Left forelimb (tissue), 1 donor: ENCODE results near the gene UGT1A7.

Experiments used
- DNase-seq: peaks from one replicate; pipeline ENCODE4 v3.0.0-alpha.2; 2018; ENCODE audit warnings: low spot score

The UGT1A7 gene

DNA sequence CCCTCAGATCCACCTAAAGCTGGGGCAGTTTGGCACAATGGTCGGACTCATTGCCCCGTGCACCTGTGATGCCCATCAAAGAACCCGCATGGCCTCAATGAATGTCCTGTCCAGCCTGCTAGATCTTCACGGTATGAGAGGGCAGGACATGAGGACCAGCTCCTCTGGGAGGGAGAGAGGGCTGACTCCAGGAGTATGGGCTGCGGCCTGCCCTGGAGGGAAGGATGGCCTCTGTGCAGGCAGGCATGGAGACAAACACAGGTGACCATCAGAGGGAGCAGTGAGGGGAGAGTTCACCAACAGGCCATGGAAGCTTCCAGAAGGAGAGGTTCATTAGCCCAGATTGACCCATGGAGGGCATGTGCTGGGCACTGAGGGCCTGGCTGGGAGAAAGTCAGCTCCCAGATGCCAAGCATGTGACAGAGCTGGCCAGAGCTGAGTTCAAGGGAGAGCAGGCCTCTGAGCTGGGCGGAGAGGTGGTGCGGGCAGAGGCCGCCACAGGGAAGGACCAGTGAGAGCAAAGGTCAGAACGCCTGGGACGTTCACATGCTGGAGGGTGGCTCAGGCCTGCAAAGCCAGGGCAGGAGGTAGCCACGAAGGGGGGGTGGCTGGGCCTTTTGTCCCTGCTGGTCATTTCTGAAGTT, 136.4 kb downstream of the UGT1A7 start:
- peak; percentile 23 for DNase-seq

DNA sequence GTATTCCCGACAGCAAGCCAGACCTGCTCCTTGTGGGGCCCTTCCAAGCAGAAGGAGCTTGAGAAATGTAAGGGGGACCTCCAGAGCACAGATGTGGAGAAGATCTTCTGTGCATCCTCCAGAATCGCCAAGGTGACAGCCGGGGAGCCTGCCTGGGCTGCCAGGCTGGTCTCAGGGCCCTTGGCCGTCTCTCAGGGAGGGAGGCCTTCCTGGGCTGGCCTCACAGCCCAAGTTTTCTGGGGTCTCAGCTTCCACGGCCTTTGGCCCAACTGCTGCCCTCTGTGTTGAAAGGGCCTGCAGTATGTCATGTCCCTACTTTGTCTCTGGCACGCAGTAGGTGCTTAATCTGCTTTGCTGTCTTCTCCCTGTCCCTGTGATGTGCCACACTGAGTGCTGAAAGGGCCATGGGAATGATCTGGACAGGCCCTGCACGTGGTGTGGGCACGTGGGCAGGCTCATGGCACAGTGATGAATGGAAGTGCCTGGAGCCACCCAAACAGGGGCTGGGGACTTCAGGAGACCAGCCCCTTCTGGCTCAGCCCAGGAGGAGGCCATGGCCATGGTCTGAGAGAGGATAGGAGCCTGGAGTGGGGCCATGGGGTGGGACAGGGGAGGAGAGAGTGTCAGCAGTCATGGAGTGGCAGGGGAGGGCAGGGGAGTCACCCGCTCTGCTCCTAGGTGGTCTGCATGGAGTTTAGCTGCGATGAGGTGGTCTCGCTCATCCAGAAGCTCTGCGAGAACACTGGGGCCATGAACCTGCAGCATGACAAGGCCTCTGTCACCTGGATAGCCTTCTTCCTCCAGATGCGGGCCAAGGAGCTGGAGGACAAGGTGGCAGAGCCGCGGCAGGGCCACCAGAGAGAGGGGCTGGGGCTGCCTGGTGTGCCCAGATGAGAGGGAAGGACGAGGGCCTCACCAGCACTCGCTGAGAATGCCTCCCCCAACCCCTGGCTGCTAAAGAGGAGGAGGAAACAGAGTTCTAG, 137.2 kb downstream of the UGT1A7 start:
- DNase-seq: peak; percentile 40

DNA sequence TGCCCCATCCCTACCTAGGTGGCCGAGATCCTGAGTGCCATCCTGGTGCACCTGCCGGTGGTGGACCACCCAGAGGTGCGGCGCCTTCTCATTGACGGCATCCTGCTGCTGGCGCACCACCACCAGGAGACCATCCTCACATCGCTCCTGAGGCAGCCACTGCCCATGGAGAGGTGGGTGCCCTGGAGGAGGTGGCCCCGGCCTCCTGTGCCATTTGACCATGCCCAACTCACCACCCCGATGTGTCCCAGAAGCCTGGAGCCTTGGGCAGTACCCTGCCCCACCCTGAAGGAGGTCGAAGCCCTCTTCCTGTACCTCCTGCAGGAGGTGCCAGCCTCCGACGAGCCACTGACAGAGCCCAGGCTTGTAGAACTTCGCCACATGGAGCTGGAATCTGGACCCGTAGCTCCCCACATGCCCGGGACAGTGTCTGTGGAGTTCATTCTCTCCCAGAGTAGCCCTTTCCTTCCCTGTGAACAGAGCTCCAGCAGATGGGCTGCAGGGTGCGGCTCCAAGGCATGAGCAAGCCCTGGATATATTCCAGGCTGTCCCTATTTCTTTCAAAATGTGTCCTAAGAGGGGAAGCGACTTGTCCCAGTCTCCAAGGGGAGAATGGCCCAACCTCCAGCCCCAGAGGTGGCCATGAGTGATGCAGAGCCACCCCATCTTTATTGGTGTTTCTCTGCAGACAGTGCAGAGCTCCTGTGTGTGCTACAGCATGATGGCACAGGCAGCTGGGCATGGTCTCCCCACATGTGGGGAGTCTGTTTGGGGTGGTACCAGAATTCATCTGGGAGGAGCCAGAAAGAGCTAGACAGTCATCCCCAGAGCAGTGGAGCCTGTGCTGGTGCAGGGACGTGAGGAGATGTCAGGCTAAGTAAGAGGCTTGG, 138.4 kb downstream of the UGT1A7 start:
- DNase-seq: peak; percentile 31

DNA sequence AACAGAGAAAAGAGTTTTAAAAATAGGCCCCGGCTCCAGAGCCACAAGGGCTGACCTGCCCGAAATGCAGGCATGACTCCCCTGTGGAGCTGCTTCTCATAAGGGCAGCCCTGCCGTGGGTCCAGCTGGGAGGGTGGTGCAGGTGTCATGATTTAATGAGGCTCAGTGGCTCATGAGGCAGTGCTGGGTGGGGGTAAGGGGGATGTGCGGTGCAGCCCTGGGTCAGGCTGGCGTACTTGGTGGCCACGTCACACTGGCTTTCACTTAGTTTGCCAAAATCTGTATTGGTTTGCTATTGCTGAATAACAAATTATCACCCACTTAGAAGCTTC, 139.0 kb downstream of the UGT1A7 start:
- peak; percentile 15 for DNase-seq

DNA sequence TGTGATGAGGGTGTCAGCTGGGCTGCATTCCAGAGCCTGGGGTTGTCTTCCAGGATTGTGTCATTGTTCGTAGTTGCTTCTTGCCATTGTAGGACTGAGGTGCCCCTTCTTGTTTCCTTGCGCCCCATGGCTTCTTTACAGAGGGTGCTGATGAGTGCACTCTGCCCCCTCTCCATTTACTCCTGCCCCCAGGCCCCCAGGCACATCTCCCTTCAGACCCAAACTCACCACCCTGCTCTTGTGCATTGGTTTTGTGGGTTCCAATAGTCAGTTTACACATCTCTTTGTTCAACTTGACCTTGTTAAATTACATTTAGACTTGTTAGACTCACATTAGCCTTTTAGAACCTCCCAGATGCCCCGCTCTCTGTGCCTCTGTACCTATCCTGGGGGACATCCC, 139.5 kb downstream of the UGT1A7 start:
- DNase-seq: no peak

DNA sequence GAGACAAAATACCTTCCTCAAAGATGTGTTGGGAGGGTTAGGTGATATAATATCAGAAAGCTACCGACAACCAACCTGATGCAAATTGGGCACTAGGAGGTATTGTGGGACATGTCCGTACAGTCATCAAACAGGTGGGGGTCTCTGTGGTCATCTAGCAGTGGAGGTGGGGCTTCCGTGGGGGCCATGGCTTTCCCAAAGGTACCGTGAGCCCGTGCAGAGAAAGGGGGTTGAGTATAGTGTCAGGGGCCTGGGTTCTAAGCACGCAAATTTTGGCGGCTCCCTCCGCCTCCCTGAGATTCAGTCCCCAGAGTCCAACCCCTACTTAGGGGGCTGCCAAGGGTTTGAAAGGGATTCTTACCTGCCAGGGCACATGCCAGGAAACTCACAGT, 140.0 kb downstream of the UGT1A7 start:
- DNase-seq: peak; percentile 9

DNA sequence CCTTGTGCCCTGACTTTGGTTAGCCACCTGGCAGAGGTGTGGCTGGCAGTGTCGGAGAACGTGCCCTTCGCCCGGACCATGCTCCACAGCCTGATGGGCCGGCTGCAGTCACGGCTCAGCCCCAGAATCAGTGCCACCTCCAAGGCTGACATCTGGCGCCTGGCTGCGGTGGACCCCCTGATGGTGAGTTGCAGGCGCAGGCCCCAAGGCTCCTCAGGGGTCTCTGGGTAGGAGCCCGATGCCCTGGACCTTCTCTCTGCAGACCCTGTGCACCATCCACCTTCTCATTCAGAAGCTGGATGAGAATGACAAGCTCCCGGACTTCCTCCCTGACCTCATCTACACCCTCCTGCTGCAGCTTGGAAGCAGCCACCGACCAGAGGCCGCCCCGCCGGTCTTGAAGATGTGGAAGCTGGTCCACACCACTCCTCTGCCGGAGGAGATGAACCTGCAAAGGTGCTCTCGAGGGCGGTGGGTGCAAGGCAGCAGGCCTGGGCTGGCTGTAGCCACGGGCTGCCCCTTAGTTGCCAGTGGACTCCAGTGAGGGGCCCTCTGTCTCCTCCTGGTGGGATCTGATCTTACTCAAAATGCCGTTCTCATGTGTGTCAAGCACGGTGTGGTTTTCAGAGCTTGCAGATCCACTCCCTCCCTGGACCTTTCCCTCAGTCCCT, 140.5 kb downstream of the UGT1A7 start:
- DNase-seq: peak; percentile 44
